ENCODE results near the gene CHP2. TPM values are rescaled to one million over a fixed set of nuclear protein-coding genes. Genes with fewer than 3 reads are reported as not detected.

Gene CHP2
- total RNA-seq = not detected in 2 replicates

DNA sequence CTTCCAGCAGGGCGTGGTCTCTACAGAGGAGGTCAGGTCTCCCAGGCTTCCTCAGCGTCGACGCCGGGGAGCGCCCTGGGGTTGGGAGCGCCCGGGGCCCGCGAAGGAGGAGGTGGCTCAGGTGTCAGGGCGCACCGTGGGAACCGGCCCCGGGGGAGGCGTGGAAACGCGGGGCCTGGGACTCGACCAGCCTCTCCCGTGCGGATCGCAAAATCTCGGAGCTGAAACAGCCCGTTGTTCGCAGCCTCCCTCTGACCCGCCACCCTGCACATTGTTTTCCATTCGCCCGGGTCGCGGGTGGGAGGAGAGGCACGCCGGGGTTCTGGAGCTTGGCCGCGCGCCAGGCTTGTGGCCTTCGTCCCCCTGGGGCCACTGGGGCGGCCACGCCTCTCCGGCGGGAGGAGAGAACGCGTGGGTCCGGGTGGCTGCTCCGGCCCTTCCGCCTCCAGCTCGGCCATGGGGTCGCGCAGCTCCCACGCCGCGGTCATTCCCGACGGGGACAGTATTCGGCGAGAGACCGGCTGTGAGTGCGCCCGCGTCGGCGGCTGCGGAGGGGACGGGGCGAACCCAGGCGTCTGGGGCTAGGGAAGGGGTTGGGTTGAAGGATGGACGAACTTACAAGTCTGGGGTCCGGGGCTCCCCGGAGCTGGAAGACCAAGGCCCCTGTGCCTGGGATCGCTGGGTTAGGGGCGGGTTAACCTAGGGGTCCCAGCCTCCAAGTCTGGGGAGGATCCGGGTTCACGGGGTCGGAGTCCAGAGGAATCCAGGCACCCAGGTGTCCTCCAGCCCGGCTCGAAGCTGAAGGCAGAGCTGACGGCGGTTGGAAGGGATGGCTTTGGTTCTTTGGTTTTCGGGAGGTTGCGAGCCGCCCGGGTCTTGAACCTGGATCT lies at the start of gene CHP2:
Gene CHP2, plus strand, starts transcription at position 433 of the 890 bp plus-strand sequence. Its CDS starts 24 bp downstream, at position 457.

DNA sequence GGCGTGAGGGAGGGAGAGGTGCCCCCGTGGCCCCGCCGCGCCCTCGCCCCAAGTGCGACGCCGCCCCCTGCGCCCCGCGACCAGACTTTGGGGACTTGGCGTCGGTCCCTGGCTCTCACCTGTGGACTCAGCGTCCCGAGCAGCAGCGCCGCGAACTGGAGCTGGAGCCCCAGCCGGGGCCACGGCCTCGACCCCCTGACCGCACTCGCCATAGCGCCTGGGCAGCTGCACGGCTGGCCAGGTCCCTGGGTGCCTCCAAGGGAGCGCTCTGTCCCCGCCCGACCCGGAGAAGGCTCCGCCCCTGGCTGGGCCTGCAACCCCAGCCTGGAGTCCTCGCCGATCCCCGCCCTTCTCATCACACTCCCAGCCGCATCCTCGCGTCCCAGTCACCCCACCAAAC lies 41.9 kb upstream of the CHP2 start, which contains the start of gene ERN2:
Gene ERN2, minus strand, starts transcription at position 247 of the 400 bp plus-strand sequence. Its CDS starts 35 bp downstream, at position 212.

Other genes with a start within 250 kb of the CHP2 start
- gene GGA2, start 244.5 kb upstream of the CHP2 start, total RNA-seq = 19.1 and 21.3 TPM in 2 replicates
- gene EARS2, start 197.7 kb upstream of the CHP2 start, total RNA-seq = 23.7 and 62.8 TPM in 2 replicates
- 120 and 176 TPM in 2 replicates for gene UBFD1, start 197.3 kb upstream of the CHP2 start, total RNA-seq
- 25.5 and 50.5 TPM in 2 replicates for gene NDUFAB1, start 158.7 kb upstream of the CHP2 start, total RNA-seq
- gene PALB2, start 113.7 kb upstream of the CHP2 start, total RNA-seq = 6.9 and 12.9 TPM in 2 replicates
- 35.2 and 37.8 TPM in 2 replicates for gene DCTN5, start 113.6 kb upstream of the CHP2 start, total RNA-seq
- 4.1 and 4.4 TPM in 2 replicates for gene PLK1, start 76.1 kb upstream of the CHP2 start, total RNA-seq
- 0.20 TPM in 1 of 2 replicates, not detected in the other for gene ERN2, start 41.8 kb upstream of the CHP2 start, total RNA-seq
- gene PRKCB, start 81.0 kb downstream of the CHP2 start, total RNA-seq = 0.15 TPM in 1 of 2 replicates, not detected in the other